Breast epithelium (tissue), 4 donors: ENCODE data around the gene PLA2G4D. TPM values are rescaled to one million over a fixed set of nuclear protein-coding genes. Genes with fewer than 3 reads are reported as not detected.

Experiments
- DNase-seq, 2 donors: peaks; one replicate each; pipeline ENCODE4 v3.0.0-alpha.2; 2019; ENCODE audit warnings: low spot score in 2 of 2
- H3K27ac ChIP-seq, 2 donors: fragments of 200-600 bp; sonication (generic) in 1 of 2; one replicate each; pipeline ENCODE4 v1.5.1; 2016 to 2019; ENCODE audit warnings: mild to moderate bottlenecking in 1 of 2
- H3K27me3 ChIP-seq, 2 donors: fragments of 200-600 bp; sonication (generic) in 1 of 2; one replicate each; pipeline versions ENCODE4 v1.5.1 to v1.6.0; 2017 to 2019; ENCODE audit warnings: control low read depth in 1 of 2, mild to moderate bottlenecking in 1 of 2
- H3K36me3 ChIP-seq: fragments of 200-600 bp; one replicate; pipeline ENCODE4 v1.5.1; 2019
- H3K4me1 ChIP-seq, 2 donors: fragments of 200-600 bp; sonication (generic); one replicate each; pipeline ENCODE4 v1.5.1; 2016 to 2019; ENCODE audit warnings: control low read depth in 1 of 2
- H3K4me3 ChIP-seq, 3 donors: fragments of 200-600 bp; sonication (generic); 1 replicate in 2 of 3; 2 replicates in 1 of 3; pipeline ENCODE4 v1.5.1; 2016 to 2019; ENCODE audit warnings: mild to moderate bottlenecking in 3 of 3, moderate library complexity in 2 of 3
- H3K9me3 ChIP-seq, 2 donors: fragments of 200-600 bp; sonication (generic) in 1 of 2; one replicate each; pipeline ENCODE4 v1.5.1; 2016 to 2019; ENCODE audit warnings: control low read depth in 1 of 2
- POLR2A ChIP-seq: fragments of 450-650 bp; IDR thresholded peaks from one replicate; pipeline ENCODE4 v1.6.1; 2016; ENCODE audit warnings: antibody characterized with exemption, mild to moderate bottlenecking, moderate library complexity
- POLR2AphosphoS5 ChIP-seq, 3 donors: sonication (generic); formaldehyde crosslinking; IDR thresholded peaks; one replicate each; pipeline ENCODE4 v1.6.1; 2017; ENCODE audit warnings: antibody characterized with exemption in 3 of 3
- intact Hi-C: fragments of 100-400 bp; cut with DNase I; formaldehyde crosslinking; loops from one replicate; pipeline ENCODE4 v1.15.1; 2023; ENCODE audit warnings: low total_unique reads
- total RNA-seq, 3 donors: library from RNA; depleted of rRNA; stranded (reverse); fragments of >200 nt; gene quantifications; one replicate each; pipeline ENCODE4 v1.1.0, GENCODE V29; 2016
- TF ChIP-seq, protein P1 (sequence below), 3 donors: fragments of 450-650 bp; IDR thresholded peaks; one replicate each; pipeline ENCODE4 v1.5.1; 2016 to 2017; ENCODE audit warnings: antibody characterized with exemption in 3 of 3, mild to moderate bottlenecking in 3 of 3, moderate library complexity in 3 of 3

Gene PLA2G4D
- total RNA-seq, 3 donors from 2014 or later: not detected

DNA sequence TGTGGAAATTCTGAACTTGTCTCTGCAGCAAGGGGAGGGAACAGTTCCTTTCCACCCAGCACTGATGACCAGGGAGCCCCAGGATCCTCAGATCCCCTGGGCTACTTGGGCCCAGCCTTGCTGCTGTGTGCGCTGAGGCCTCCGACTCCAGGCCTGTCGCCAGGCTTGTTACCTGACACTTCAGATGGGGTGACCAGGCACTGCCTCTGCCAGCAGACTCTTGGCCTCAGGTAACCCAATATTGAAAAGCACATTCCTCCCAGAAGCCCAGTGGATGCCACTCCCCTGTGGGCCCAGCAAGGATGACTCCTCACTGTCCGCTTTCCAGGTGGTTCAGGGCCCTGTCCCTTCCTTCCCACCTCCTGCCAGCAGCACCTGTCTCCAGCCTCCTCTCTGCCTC is 70.1 kb downstream of the PLA2G4D start:
- intact Hi-C loops: no loop called here
- no peak for DNase-seq

DNA sequence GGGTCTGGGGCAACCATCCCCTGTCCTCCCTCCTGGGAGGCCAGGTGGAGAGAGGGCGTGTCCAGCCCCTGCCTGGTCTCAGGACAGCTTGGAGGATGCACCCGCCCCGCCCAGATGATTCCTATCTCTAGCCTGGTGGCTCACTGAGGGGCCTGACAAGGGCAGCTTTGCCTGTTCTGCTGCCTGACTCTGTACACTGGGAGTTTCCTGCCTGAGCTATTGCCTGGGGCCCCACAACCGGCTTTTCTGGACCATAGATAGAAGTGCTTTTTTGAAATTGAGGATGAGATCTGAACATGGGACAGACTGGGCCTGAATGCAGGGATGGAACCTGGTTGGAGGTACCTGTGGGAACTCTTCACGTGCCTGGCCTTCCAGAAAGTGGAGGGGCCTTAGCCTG is 72.8 kb downstream of the PLA2G4D start:
- no peaks in the 10 kb centered on the region for H3K27me3 ChIP-seq
- no peak overlapping the region for H3K4me3 ChIP-seq
- H3K9me3 ChIP-seq: no peaks in the 10 kb centered on the region
- no peak overlapping the region for H3K27ac ChIP-seq
- TF ChIP-seq, protein P1, sequence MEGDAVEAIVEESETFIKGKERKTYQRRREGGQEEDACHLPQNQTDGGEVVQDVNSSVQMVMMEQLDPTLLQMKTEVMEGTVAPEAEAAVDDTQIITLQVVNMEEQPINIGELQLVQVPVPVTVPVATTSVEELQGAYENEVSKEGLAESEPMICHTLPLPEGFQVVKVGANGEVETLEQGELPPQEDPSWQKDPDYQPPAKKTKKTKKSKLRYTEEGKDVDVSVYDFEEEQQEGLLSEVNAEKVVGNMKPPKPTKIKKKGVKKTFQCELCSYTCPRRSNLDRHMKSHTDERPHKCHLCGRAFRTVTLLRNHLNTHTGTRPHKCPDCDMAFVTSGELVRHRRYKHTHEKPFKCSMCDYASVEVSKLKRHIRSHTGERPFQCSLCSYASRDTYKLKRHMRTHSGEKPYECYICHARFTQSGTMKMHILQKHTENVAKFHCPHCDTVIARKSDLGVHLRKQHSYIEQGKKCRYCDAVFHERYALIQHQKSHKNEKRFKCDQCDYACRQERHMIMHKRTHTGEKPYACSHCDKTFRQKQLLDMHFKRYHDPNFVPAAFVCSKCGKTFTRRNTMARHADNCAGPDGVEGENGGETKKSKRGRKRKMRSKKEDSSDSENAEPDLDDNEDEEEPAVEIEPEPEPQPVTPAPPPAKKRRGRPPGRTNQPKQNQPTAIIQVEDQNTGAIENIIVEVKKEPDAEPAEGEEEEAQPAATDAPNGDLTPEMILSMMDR (IDR thresholded peaks at IDR 0.05): no peak
- TF ChIP-seq POLR2A: no peak
- TF ChIP-seq POLR2AphosphoS5 (IDR thresholded peaks at IDR 0.05): no peak
- H3K36me3 ChIP-seq: no peaks in the 10 kb centered on the region
- DNase-seq: no peak
- no peaks in the 10 kb centered on the region for H3K4me1 ChIP-seq
- intact Hi-C loops: no loop called here

More for the DNA sequence above, 70.1 kb downstream of the PLA2G4D start:
- Histone ChIP-seq H3K27ac (no peak overlapping the region), H3K4me3 (no peak overlapping the region), H3K27me3 (peaks cover 0 to 2% of the 10 kb centered on the region in 2 donors), H3K9me3 (no peaks in the 10 kb centered on the region), H3K4me1 (no peaks in the 10 kb centered on the region), H3K36me3 (no peaks in the 10 kb centered on the region)
- no peak for TF ChIP-seq POLR2AphosphoS5 (IDR thresholded peaks at IDR 0.05)
- TF ChIP-seq, protein P1 (IDR thresholded peaks at IDR 0.05): no peak
- TF ChIP-seq POLR2A: no peak

DNA sequence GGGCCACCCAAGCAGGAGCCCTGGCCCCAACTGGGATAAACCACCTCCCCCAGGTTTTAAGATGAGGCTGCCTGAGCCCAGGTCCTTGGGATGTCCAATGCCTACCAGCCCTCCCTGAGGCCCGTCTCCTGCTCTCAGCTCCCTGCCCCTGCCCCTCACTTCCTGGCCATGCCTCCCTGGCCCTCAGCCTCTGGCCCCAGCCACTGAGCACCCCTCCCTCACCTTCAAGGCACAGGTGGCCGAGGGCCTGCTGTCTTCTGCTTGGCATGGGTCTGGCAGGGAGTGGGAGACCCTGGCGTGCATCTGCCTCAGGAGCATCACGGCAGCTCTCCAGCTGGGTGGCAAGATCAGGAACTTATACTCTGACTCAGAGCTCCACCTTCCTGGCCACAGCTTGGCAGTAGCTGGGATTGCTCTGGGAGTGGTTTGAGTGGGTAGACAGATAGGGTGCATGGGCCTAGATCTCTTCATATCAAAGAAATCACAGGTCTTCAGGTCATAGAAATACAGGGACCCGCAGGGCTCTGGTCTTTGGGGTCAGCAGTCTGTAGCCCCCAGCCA is 73.6 kb downstream of the PLA2G4D start, which contains the start of gene PLA2G4E:
Gene PLA2G4E (minus strand): TSS at position 330 of the 561 bp plus-strand sequence. CDS start 12 bp downstream, at position 318.
- DNase-seq: no peak
- Histone ChIP-seq H3K4me1 (no peaks in the 10 kb centered on the region), H3K27me3 (no peaks in the 10 kb centered on the region), H3K27ac (no peak within 1 kb of the TSS), H3K4me3 (no peak within 1 kb of the TSS), H3K36me3 (no peaks in the 10 kb centered on the region), H3K9me3 (no peaks in the 10 kb centered on the region)
- TF ChIP-seq POLR2A (no peak), POLR2AphosphoS5 (IDR thresholded peaks at IDR 0.05) (no peak)
- TF ChIP-seq, protein P1 (IDR thresholded peaks at IDR 0.05): no peak
- intact Hi-C loops: no loop called here

DNA sequence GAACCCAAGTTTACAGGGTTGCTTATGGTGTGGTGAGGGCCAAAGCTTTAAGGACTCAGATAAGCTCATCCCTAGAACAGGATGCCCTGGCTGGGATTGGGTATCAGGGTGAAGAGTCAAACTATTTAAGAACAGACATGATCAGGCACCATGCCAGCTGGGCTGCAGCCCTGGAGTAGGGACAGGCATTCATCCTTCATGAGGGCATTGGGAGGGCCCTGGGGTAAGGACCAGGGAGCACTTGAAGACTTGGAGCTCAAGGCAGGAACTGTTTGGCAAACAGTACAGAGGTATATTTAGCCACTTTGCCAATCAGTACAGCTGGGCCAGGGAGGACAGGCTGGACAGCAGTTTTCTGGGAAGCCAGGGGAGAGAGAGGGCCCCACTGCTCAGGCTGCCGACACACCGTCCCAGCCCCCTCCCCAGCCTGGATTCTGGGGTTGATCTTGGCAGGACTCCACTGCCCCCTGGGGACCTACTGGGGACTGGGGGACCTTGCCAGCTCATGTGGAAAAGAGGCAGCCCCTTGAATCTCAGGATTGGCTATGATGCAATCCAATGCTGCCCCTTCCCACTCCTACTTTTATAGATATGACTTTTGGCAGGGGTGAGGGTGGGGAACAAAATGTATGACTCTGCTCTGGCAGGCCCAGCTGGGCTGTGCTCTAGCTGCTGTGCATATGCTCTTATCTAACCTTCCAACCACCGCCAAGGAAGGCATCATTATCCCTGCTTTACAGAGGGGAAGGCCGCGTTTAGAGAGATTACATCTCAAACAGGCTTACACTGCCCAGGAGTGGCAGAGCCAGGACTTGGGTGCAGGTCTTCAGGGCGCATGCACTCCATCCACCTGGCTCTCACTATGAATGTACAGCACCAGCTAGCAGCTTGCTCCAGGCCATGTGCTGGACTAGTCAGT is 75.8 kb downstream of the PLA2G4D start:
- no peaks in the 10 kb centered on the region for H3K4me1 ChIP-seq
- no peak for DNase-seq
- H3K9me3 ChIP-seq: no peaks in the 10 kb centered on the region
- no peaks in the 10 kb centered on the region for H3K36me3 ChIP-seq
- H3K4me3 ChIP-seq: no peak overlapping the region
- no peaks in the 10 kb centered on the region for H3K27me3 ChIP-seq
- intact Hi-C loops: no loop called here
- no peak overlapping the region for H3K27ac ChIP-seq
- TF ChIP-seq POLR2A (no peak), POLR2AphosphoS5 (IDR thresholded peaks at IDR 0.05) (no peak)
- TF ChIP-seq, protein P1 (IDR thresholded peaks at IDR 0.05): no peak

Other genes starting within 250 kb of the PLA2G4D start
- gene SPTBN5, start 200.5 kb downstream of the PLA2G4D start, total RNA-seq: 1 to 10 TPM in 2 of 3 donors, under 1 TPM in 1; 0.16 to 2.3 (median 2.0) TPM
- gene EHD4, start 122.0 kb downstream of the PLA2G4D start, total RNA-seq: 10 to 100 TPM; 30.2 to 30.5 (median 30.4) TPM
- gene PLA2G4E, start 73.5 kb downstream of the PLA2G4D start, total RNA-seq: not detected
- 1 to 10 TPM in 2 of 3 donors, under 1 TPM in 1; under 0.01 to 2.0 (median 1.8) TPM for gene PLA2G4F, start 62.1 kb upstream of the PLA2G4D start, total RNA-seq
- 100 to 1,000 TPM in 1 of 3 donors, 10 to 100 TPM in 2; 79.0 to 116 (median 89.9) TPM for gene VPS39, start 113.7 kb upstream of the PLA2G4D start, total RNA-seq
- gene GANC, start 178.6 kb upstream of the PLA2G4D start, total RNA-seq: 10 to 100 TPM; 30.2 to 35.5 (median 34.5) TPM
- 100 to 1,000 TPM in 2 of 3 donors, 10 to 100 TPM in 1; 57.9 to 145 (median 102) TPM for gene TMEM87A, start 178.9 kb upstream of the PLA2G4D start, total RNA-seq